Nucleus accumbens (tissue), 56 donors: ENCODE measurements around the gene POLR3B.
A peak's percentile ranks its signal among the peaks of the same experiment; 100 is the strongest.
"Not testable (repeated sequence)": the region's sequence is repeated elsewhere in the genome, so short reads cannot be mapped to it uniquely, and the experiment has no call there.

Experiments used
- DNase-seq, 56 donors: peaks; one replicate each; lab custom pipeline; 2025; lab: John Stamatoyannopoulos, UW

The POLR3B gene

GRCh38 chr12:106341086-106341877, 16.3 kb upstream of the POLR3B start:
- DNase-seq: no peak

- DNase-seq: peak in 7 of 56 donors; percentile 1 to 22 (median 8)
Observed at GRCh38 chr12:106342397-106343213, 14.9 kb upstream of the POLR3B start.

GRCh38 chr12:106343214-106343528, 14.4 kb upstream of the POLR3B start:
- no peak for DNase-seq

- no peak for DNase-seq
Observed at GRCh38 chr12:106344131-106344530, 13.4 kb upstream of the POLR3B start.

- DNase-seq: peak in 29 of 56 donors; percentile 0 to 40 (median 17)
Observed at GRCh38 chr12:106345746-106346145, 11.8 kb upstream of the POLR3B start.

- no peak for DNase-seq
Observed at GRCh38 chr12:106348411-106348810, 9.1 kb upstream of the POLR3B start.

GRCh38 chr12:106353175-106353574, 4.4 kb upstream of the POLR3B start:
- DNase-seq: no peak

- DNase-seq: peak in 5 of 56 donors; percentile 24 to 68 (median 29)
Observed at GRCh38 chr12:106358396-106359241, 1.1 kb downstream of the POLR3B start.

- DNase-seq: no peak
Observed at GRCh38 chr12:106359646-106360399, 2.3 kb downstream of the POLR3B start.

GRCh38 chr12:106360400-106360994, 2.9 kb downstream of the POLR3B start:
- no peak for DNase-seq

GRCh38 chr12:106362971-106363370, 5.4 kb downstream of the POLR3B start:
- DNase-seq: no peak

- no peak for DNase-seq
Observed at GRCh38 chr12:106364261-106364660, 6.7 kb downstream of the POLR3B start.

GRCh38 chr12:106369624-106370346, 12.2 kb downstream of the POLR3B start:
- DNase-seq: no peak

GRCh38 chr12:106378788-106379187, 21.2 kb downstream of the POLR3B start:
- DNase-seq: no peak

- DNase-seq: no peak
Observed at GRCh38 chr12:106380954-106381353, 23.4 kb downstream of the POLR3B start.

- DNase-seq: not testable (repeated sequence)
Observed at GRCh38 chr12:106381866-106382265, 24.3 kb downstream of the POLR3B start.

- DNase-seq: no peak
Observed at GRCh38 chr12:106386813-106387535, 29.4 kb downstream of the POLR3B start.

GRCh38 chr12:106387848-106388377, 30.4 kb downstream of the POLR3B start:
- DNase-seq: no peak
